C4-2B (cell line): ENCODE results near the gene RBM8A.

Experiments used
- CTCF ChIP-seq: fragments of 450-650 bp; conservative IDR thresholded peaks from 2 replicates; pipeline ENCODE4 v1.5.1; 2017; ENCODE audit warnings: mild to moderate bottlenecking
- ZFX ChIP-seq: fragments of 450-650 bp; IDR thresholded peaks from 2 replicates; pipeline ENCODE4 v1.6.1; 2017

GRCh38 chr1:145884675-145885074, 42.6 kb downstream of the RBM8A start:
- no peak for TF ChIP-seq CTCF
- TF ChIP-seq ZFX = no peak
